T follicular helper cell (primary cell): ENCODE results near the gene CMKLR1.

Source experiments
- DNase-seq: peaks from one replicate; pipeline ENCODE4 v3.0.0-alpha.2; 2020; ENCODE audit warnings: low read depth

Gene CMKLR1

DNA sequence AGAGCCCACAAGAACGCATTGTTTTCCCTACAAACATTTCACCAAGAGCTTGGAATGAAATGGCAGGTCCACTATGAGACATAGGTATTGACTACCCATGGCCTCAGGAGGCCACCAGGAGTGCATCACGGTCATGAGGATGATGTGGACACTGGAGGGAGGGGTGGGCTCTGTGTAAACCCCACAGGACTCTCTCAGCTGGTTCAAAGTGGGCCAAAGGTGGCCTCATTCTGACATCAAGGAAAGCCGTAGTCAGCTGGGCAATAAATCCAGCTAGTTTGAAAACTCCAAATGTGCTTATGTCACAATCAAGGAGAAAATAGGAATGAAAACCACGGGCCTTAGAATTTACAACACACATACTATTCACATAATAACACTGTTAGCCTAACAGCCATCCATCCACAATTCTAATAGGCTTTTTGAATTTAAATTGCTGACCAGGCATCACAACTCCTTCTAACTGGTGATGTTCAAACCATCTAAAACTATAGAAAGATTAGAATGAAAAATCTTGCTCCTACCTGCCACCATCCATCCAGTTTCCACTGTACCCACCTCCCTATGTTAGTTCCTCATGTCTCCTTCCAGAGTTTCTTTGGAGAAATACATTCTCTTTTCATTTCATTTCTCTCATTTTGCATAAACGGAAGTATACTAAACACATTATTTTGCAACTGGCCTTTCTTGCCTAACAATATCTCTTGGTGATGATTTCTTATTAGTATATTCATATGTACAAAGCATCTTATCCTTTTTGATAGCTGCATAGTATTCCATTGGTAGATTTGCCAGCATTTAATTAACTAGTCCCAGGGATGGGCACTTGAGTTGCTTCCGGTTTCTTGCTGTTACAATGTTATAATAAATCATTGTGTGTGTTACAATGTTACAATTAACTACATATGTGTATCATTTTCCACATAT is 21.5 kb downstream of the CMKLR1 start:
- no peak for DNase-seq

DNA sequence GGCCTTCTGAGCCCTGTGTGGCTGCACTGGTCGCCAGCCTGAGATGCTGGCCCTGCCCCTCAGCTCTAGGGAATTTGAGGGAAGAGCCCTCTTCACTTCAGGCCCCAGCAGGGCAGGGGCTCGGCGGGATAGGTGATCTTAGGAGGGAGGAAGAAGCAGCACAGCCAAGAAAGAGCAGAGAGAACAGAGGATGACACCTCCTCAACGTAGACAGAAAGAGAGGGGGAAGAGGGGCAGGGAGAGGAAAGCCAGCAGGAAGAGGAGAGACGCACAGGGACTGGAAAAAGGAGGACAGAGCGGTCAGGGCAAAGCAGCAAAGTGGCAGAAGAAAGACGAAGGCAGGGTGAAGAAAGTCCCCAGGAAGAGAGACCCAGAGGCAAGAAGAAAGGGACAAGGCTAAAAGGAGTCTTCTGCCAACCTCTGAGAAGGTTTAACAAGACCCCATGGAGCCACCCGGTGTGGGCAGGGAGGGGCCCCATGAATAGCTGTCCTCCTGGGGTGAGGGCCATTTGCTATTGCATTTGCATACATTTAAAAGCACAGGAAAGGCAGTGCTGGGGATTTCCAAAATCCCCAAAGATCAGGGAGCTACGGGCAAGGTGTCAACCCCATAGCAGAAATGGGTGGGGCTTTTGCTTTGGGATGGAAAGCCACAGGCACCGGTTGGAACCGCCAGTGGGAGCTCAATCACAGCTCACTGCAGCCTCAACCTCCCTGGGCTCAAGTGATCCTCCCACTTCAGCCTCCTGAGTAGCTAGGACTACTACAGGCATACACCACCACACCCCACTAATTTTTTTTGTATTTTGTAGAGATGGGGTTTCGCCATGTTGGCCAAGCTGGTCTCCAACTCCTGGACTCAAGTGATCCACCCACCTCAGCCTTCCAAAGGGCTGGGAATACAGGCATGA is 22.7 kb downstream of the CMKLR1 start:
- no peak for DNase-seq

DNA sequence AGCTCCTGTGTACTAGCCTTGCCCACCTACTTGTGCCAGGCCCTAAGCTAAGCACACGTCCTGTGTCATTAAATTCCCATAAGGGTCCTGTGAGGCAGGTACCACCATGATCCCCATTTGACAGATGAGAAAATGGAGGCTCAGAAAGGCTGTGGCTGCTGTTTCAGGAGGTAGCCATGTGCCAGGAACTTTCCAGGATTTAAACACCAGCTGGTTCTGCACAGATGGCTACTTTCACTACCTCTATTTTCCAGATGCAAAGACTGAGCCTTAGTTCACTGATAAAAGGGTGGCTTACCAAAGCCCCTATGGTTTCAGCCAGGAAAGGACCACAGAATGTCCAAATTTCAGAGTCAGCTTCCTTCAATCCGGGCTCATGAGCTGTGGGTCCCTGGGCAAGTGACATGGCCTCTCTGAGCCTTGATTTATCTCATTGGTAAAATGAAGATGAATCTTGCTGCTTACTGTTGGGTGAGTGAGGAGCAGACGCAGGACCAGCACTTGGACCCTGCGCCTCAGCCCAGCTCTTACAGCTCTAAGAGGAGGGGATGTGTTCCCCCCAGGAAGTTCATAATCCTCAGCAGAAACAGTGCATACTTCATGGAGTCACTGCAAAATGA is 23.5 kb downstream of the CMKLR1 start:
- DNase-seq = no peak

DNA sequence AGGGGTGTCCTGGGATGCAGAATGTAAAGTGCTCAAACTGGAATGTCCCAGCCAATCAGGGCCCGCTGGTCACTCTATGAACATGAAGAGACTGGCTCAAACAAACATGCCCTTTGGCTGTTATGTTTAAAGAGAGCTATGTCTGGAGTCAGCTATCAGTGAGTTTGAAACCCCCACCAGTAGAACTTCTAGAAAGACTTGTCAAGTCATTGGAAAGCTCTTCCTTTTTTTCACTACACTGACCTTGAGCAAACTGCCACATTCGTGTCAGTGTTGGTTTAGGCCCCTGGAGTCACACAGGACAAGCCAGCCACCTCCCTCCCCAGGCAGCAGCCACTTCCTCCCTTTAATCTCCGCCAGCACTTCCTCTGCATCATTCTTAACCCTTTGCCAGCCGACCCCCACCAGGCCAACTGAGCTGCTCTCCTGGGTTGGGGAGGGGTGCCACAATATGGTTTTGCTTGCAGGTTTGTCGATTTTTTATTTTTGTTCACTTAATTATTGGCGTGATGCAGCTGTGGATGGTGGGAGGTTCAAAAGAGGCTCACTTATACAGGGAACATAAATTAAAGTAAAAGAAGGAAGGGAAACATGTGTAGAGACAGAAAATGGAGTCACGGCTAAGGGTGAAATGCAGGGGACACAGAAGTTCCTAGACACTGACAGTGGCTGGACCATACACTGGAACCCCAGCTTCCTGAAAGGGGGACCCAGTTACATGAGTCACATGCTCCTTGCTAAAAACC is 25.3 kb downstream of the CMKLR1 start:
- DNase-seq = no peak

DNA sequence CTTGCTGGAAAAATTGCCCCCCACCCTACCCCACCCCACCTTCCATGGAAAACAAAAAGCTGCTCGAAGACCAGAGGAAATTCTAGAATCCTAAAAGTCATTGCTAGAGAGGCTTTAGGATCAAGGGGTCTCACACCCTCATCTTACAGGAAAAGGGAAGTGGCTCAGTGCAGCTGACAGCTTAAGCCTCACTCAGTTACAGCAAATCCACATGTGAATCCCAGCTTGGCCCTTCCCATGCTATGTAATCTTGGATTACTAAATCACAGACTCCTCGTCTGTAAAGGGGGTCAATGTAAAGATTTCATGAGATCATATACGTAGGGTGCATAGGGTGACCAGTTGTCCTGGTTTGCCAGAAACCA is 25.9 kb downstream of the CMKLR1 start:
- no peak for DNase-seq

DNA sequence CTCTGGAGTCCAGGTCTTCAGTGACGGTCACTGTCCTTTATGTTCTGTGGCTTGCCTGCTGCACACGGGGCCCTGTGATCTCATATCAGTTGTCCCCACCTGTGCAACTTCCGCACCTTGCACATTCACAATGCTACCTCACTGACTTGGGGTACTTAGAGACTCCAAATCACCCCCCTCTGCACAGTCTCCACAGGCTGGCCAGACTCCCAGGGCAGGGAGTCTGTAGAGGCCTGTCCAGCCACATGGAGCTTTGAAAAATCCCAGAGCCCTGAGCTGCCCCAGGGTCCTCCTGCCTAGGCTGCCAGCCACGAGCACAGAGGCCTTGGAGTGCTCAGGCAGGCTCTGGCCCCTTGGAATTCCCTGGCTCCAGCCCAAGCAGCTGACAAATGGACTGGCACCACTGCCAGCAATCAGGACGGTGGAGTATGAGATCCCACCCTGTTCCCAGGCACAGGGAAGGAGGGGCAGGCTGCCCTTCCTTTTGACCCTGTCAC is 26.4 kb downstream of the CMKLR1 start:
- no peak for DNase-seq

DNA sequence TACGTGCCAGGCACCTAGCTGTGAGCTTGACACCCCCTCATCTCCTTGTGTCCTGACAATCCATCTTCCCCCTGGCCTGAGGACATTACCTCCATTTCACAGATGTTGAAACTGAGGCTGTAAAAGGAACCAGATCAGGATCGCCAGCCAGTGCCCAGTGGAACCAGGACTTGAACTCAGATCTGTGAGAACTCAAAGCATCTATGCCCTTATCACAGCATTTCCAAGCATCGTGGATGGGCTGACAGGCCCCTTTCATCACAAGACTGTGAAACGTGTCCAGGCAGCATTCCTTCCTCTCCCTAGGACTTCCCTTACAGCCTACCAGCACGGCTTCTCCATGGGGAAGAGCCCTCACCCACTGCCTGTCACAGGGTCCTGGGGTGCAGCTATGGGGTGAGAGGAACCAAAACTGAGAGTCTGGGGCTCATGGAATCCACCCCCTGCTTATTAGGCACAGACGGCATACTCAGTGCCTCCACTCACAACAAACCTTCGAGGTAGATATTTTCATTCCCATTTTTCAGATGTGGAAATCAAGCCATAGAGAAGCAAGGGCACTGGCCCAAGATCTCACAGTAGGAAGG is 26.9 kb downstream of the CMKLR1 start:
- no peak for DNase-seq

DNA sequence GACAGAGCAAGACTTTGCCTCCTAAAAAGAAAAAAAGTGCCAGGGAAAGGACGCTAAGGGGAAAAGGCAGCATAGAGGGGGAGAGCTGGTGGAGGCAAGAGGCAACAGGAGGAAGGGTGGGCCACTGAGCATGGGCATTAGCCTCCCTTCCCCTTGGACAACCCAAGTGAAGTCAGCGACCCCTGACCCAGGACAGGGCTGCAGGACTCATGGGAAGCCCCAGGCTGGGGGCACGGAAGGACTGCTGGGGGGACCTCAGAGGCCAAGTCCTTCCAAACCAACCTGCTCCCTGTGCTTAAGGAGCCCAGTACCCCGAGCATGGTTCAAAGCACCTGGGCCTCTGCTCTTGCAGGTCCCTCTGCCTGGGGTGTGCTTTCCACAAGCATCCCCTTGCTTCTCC is 27.5 kb downstream of the CMKLR1 start:
- DNase-seq = no peak

DNA sequence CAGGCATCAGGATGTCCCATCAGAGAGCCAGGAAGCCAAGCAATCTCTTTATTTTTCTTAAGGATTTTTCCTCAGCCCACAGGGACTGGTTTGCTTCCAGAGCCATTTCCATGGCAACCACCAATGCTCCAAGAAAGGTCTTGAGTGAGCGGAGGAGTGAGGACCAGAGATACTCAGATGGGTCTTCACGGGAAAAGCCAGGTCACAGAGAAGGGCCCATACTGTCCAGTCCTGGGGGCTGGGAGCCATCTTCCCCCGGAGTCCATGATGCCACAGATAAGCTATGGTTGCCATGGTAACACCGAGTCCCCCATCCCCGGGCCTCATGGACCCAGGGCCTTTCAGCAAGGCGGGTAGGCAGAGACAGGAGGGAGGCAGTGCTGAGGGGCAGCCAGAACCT is 28.6 kb downstream of the CMKLR1 start:
- DNase-seq = no peak

DNA sequence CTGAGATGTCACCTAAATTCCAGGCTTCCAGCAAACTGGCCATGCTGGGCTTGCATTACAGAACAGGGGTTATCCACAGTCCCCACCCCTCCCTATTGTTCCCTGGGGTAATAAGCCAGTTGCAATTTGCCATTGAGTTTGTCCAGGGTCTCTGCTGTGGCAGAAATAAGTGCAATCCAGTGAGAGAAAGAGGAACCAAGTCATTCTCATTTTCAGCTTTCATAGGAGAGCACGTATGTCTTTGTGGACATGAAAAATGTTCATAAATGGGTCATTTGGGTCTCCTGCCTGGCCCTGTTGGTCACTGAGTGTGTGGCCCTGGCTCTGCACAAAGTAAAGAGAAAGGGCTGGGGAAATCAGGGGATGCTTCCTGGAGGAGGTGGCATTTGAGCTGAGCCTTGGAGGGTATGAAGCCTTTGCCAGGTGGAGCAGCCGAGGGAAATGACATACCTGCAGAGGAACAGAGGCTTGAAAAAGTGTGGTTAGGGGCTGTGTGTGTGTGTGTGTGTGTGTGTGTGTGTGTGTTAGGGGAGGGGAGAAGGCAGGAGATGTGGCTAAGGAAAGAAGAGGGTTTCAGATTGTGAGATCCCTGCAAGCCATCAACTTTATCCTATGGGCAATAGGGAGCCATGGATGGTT is 29.3 kb downstream of the CMKLR1 start:
- DNase-seq = no peak

DNA sequence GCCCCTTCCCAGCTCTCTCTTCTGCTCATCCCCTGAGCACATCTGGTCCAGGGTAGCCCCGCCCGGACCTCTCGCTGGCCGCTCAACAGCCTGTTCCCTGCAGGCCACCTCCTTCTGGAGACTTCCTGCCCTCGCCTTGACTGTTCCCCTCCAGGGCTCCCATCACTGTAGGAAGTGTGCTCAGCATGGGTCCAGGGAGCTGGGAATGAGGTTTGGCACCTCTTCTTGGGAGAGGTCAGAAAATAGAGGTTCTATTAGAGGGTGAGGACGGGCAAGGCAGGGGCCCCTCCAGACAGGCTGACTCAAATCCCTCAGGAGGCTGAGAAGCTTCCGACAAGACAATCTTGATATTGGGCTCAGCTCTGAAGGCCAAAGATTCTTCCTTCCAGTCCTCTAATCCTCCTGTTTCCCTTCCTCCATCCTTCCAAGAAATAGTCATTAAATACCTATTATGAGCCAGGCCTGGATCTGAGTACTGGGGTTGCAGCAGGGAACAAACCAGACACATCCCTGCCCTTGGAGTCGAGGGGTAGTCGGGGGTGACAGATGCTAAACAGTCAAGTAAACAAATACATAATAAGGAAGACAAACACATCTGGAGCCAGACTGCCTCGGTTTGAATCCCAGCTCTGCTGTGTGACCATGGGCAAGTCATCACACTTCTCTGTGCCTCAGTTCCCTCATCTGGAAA is 30.6 kb downstream of the CMKLR1 start:
- no peak for DNase-seq

DNA sequence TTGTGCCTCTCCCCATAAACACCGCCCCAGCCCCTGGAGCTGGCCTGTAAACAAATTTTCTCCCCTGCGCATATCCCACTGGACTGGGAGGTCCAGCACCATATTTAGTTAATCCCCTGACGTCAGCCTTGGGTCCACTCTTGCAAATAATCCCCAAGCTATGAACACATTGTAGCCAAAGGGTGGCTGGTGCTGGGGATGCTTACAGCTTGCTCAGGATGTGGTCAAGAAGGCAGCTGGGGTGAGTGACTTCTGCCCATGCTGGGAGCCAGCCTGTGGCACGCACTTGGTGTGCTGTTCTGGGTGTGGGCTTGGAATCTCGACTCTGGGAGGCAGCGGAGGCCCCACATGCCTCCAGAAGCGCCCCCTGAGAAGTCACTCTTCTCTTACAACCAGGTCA is 32.1 kb downstream of the CMKLR1 start:
- DNase-seq = no peak

DNA sequence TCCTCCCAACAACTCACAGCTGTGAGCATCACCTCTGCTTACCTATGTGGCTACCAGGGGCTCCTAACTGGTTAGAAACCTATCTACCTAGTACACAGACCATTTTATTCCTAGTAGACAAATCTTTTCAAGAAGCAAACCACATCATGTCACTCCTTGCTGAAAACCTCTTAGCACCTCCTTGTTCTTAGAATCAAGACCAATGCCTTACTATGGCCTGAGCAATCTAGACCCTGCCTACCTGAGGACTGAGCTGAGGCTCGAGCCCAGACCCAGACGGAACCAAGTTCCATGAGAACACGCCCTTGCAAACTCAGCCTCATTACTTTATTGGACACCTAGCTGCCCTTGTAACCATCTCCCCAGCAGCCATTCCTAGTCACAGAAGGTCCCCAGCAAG is 32.6 kb downstream of the CMKLR1 start:
- no peak for DNase-seq

DNA sequence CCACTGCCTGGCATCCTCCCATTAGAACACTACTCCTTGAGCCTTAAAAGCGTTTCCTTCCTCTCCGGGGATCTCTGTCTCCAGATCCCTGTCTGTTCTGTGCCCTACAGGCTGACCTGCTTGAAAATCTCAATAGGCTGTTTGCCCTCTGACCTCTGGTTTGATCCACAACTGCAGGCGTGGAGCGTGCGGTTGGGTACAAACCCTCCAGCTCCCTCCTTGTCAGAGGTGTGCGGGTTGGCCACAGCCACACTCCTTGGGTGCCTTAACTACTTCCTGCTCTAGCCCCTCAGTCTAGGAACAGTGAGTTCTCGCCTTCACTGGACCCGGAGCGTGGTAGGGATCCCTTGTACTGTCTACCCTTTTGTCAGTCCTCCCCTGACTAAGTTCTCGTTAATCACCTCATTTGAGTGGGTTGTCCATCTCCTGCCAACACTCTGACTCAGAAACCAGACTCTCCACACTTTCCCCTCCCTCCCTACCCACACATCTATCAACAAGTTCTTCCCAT is 33.1 kb downstream of the CMKLR1 start:
- no peak for DNase-seq

DNA sequence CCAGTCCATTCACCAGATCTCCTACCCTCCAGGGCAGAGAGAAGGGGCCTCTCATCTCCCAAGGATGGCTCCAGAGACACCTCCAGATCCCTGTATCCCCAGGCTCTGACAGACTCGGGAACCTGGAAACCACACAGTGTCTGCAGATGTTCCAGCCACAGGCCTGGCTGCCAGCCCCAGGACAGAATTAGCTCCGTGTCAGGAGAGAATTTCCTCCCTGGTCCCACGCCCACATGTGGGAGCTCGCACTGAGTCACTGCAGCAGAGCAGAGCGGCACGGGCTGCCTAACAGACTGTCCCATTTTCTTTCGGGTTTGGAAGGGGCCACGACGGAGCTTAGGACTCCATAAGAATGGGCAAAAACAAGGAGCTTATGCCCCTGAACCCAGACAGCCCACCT is 33.6 kb downstream of the CMKLR1 start:
- no peak for DNase-seq

DNA sequence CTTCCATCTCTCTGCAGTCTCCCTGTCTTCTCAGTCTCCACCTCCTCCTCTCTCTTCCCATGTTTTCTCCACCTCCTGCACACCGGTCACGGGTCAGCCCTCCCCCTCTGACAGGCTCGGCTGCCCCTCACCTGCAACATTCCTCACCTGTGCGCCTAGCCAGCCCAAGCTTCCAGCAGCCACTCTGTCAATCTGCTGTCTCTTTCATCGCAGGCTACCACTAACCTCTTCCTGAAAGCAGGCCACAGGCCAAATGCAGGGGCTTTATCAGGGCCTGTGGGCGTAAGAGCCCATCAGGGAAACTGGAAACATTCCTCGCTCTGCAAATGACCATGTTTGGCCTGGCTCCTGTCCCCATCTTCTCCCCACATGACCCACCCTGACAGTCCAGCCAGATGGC is 34.5 kb downstream of the CMKLR1 start:
- no peak for DNase-seq

DNA sequence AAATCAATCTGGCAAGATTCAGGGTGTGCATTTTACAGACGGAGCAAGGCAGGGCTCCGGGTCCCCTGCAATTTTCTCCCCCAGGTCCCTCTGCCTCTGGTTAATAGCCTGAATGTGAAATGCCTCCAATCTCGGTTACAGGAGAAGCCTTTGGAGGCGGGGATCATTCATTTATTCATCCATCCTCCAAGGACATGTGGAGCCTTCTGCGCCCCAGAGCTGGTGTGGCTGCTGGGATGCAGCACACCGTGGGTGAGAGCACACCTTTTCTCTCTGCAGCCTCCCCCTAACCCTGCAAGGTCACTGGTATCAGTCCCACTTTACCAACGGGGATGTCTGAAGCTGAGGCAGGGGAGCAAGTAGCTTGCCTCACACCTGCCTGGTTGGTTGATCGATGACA is 35.4 kb downstream of the CMKLR1 start:
- DNase-seq = no peak

DNA sequence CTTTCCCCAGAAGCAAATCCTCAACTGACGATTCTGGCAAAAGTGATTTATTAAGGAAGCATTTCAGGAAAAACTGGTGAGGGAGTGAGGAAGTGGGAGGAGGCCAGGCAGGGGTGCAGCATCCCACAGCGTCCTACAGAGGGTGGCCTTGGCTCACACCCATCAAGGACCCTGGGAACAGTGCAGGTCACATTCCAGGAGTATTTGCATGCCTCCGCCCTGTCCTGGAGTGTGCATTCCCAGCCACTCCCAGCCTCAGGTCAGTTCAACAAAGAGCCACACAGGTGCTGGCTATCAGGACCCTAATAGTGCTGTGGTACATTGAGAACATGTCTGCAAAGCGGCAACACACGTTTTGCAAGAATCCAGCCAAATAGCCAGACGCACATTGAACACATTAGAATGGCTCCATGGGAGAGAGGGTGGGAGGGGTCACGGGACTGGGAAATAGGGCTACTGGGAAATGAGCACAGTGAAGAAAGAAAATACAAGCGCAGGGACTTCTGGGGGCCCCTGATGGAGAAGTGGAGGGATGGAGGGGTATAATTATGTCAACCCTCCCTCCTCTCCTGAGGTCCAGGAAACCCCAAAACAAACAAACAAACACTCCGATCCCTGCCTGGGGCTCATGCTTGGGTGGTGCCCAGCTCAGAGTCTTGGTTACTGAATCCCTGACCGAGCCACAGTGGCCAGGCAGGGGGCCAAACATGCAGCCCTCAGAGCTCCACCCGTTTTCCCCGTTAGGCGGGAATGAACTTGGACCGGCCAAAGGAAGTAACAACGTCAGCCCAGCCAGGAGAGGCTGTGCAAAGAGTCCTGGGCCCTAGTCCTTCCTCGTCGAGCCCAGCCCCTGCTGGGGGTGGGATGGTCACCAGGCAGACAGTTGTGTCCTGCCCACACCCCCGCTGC is 36.5 kb downstream of the CMKLR1 start:
- DNase-seq = no peak

DNA sequence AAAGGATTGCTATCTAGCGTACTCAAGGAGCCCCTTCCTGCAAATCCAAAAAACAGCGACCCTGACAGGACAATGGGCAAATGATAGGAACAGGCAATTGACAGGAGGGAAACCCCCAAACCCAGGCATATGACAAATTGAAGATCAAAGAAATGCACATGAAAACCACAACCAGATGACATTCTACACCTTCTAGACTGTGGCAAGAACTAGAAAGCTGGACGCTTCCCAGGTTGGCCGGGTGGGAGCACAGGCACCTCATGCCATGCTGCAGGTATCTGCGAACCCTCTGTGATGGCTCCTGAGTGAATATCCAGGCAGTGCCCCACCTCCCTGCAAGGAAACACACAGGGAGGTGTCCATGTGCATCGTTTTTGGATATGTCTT is 37.1 kb downstream of the CMKLR1 start:
- no peak for DNase-seq
